Myocyte (in vitro differentiated cells): ENCODE measurements around the gene GBP7. TPM values are rescaled to one million over a fixed set of nuclear protein-coding genes. Genes with fewer than 3 reads are reported as not detected.
"Not testable (repeated sequence)": the region's sequence is repeated elsewhere in the genome, so short reads cannot be mapped to it uniquely, and the experiment has no call there.

Experiments used
- DNase-seq: peaks from one replicate; pipeline ENCODE4 v3.0.0-alpha.2; 2012; ENCODE audit warnings: low read depth
- total RNA-seq: library from RNA; depleted of rRNA; stranded (reverse); fragments of >200 nt; gene quantifications from 2 replicates; pipeline ENCODE4 v1.2.3, GENCODE V29; 2014

Gene GBP7
- total RNA-seq, 1 donor from 2014 or later = not detected

- DNase-seq = no peak
These were observed 5.4 kb downstream of the GBP7 start for GRCh38 chr1:89170170-89171066.

GRCh38 chr1:89169166-89169565 is 6.6 kb downstream of the GBP7 start:
- DNase-seq = no peak

- no peak for DNase-seq
These were observed 8.1 kb downstream of the GBP7 start for GRCh38 chr1:89167590-89168230.

GRCh38 chr1:89166705-89167104 is 9.1 kb downstream of the GBP7 start:
- DNase-seq = no peak

- no peak for DNase-seq
These were observed 10.0 kb downstream of the GBP7 start for GRCh38 chr1:89165811-89166210.

- no peak for DNase-seq
These were observed 24.8 kb downstream of the GBP7 start for GRCh38 chr1:89151047-89151446.

- no peak for DNase-seq
These were observed 25.8 kb downstream of the GBP7 start for GRCh38 chr1:89149976-89150375.

- DNase-seq = peak; percentile 56
These were observed 26.6 kb downstream of the GBP7 start for GRCh38 chr1:89149229-89149628.

GRCh38 chr1:89147678-89148658 is 27.8 kb downstream of the GBP7 start:
- no peak for DNase-seq

GRCh38 chr1:89146721-89147120 is 29.1 kb downstream of the GBP7 start:
- DNase-seq = no peak

GRCh38 chr1:89143484-89143883 is 32.3 kb downstream of the GBP7 start:
- no peak for DNase-seq

GRCh38 chr1:89142160-89142559 is 33.6 kb downstream of the GBP7 start:
- no peak for DNase-seq

- no peak for DNase-seq
These were observed 42.1 kb downstream of the GBP7 start for GRCh38 chr1:89133747-89134146.

- DNase-seq = no peak
These were observed 45.1 kb downstream of the GBP7 start for GRCh38 chr1:89130716-89131115.

GRCh38 chr1:89129911-89130310 is 45.9 kb downstream of the GBP7 start:
- no peak for DNase-seq

- DNase-seq = not testable (repeated sequence)
These were observed 47.8 kb downstream of the GBP7 start for GRCh38 chr1:89128003-89128458.

GRCh38 chr1:89126602-89127565 is 48.9 kb downstream of the GBP7 start:
- DNase-seq = peak; percentile 24

GRCh38 chr1:89125913-89126580 is 49.8 kb downstream of the GBP7 start, which contains the start of gene GBP2:
TSS of gene GBP2 (minus strand) at chr1:89126114. CDS start at chr1:89121966, 4,148 bp downstream.
- peak; percentile 73 for DNase-seq

- no peak for DNase-seq
These were observed 50.4 kb downstream of the GBP7 start for GRCh38 chr1:89125240-89125912.
